Activated naive CD4-positive, alpha-beta T cell treated with anti-CD3 and anti-CD28 coated beads, Interleukin-2, amount 50 U/mL, for 24 hours (primary cell): ENCODE results near the gene GALC.

Source experiments
- H3K27ac Mint-ChIP-seq: one replicate; pipeline ENCODE4 v1.8.0; 2021; ENCODE audit warnings: mild to moderate bottlenecking, mixed read lengths
- H3K27me3 Mint-ChIP-seq: one replicate; pipeline ENCODE4 v1.8.0; 2021; ENCODE audit warnings: mixed read lengths
- H3K36me3 Mint-ChIP-seq: one replicate; pipeline ENCODE4 v1.8.0; 2021; ENCODE audit warnings: mixed read lengths
- H3K4me1 Mint-ChIP-seq: one replicate; pipeline ENCODE4 v1.8.0; 2021; ENCODE audit warnings: mixed read lengths
- H3K4me3 Mint-ChIP-seq: one replicate; pipeline ENCODE4 v1.8.0; 2021; ENCODE audit warnings: mild to moderate bottlenecking, mixed read lengths
- H3K9me3 Mint-ChIP-seq: one replicate; pipeline ENCODE4 v1.8.0; 2021; ENCODE audit warnings: mixed read lengths

Gene GALC

DNA sequence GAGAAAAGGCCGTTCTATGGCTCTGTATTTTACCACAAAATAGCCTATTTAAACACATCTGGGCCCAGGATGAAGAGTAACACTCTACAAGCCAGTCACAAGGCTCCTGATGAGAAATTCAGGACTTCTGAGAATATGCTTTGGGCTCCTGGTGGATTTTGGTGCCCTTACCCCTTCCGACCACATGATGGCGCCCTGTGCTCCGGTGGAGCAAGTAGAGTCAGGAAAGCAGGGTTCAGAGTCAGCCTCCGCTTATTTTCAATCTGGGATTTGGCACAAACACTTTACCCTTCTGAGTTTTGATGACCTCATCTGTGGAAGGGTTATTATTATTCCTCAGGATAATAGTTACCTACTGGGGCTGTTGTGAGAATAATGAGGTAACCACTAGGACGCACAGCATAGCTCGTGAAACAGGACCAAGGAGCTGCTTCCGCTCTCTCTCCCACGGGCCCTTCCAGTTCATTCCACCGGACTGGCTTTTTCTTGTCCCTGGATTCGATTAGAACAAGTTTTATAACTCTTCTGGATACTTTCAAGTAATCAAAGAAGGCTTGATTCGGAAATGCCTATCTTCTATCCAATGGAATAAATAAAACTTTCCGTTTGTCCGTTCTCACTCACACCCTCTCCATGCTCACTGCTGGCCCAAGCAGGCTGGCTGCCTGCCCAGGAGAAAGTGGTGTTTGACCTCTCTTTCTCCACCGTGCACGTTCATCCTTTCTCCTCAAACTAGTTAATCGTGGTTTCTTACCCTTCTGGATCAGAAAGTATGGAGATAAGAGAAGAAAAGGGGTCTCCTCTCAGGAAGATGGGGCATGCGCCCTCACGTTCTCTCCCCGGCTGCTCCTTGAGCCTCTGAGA lies 104.6 kb downstream of the GALC start:
- Mint-ChIP-seq H3K4me3 (no peak overlapping the region), H3K27me3 (peaks cover 11% of the 10 kb centered on the region), H3K36me3 (no peaks in the 10 kb centered on the region), H3K27ac (no peak overlapping the region), H3K4me1 (no peaks in the 10 kb centered on the region), H3K9me3 (no peaks in the 10 kb centered on the region)

DNA sequence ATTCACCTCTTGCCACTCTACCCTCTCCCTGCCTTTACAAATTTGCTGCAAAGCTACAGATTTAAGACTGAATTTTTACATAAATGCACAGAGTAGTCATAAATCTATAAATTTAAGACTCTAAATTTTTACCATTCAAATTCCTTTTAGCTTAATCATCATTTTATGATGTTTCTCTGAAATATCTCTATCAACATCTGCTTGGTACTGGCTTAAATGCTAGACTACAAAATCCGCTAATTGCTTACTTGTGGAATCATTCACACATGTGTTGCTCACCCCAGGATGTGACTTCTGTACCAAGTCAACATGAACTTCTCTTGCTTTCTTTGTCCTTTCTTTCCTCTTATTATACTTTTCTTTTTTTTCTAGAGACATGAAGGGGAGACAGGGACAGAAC lies 109.2 kb downstream of the GALC start:
- H3K4me3 Mint-ChIP-seq = no peak overlapping the region
- H3K4me1 Mint-ChIP-seq = no peaks in the 10 kb centered on the region
- no peaks in the 10 kb centered on the region for H3K36me3 Mint-ChIP-seq
- H3K27me3 Mint-ChIP-seq = peaks cover 12% of the 10 kb centered on the region
- no peak overlapping the region for H3K27ac Mint-ChIP-seq
- H3K9me3 Mint-ChIP-seq = peaks cover 4% of the 10 kb centered on the region
